22Rv1 (cell line): ENCODE measurements around the gene DPM2.

Experiments
- ZFX ChIP-seq: fragments of 450-650 bp; IDR thresholded peaks from 2 replicates; pipeline ENCODE4 v1.6.1; 2017; ENCODE audit warnings: antibody characterized with exemption, borderline replicate concordance
- TF ChIP-seq, protein P1 (sequence below): fragments of 450-650 bp; IDR thresholded peaks from 2 replicates; pipeline ENCODE4 v1.5.1; 2017; ENCODE audit warnings: mild to moderate bottlenecking

DNA sequence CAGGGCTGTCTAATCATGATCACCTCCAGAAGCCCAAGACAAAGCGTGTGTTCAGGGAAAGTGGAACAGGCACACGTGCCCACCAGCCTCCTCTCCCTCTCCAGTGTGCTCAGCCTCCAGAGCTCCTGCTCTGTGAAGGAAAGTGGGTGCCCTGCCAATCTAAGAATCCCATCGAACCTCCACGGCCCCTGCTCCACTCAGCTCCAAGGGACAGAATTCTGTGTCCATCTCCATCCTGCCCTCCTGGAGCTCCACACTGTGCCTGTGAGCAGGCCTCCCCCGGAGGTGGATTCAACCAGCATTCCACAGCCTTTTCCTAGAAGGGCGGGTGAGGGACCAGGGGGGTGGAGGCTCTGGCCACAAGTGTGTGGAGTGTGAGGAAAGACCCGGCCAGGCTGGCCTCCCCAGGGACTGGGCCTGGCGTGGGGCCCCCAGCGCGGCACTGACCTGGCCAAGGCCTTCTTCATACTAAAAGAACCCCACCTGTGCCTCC lies 37.2 kb upstream of the DPM2 start:
- TF ChIP-seq, protein P1, sequence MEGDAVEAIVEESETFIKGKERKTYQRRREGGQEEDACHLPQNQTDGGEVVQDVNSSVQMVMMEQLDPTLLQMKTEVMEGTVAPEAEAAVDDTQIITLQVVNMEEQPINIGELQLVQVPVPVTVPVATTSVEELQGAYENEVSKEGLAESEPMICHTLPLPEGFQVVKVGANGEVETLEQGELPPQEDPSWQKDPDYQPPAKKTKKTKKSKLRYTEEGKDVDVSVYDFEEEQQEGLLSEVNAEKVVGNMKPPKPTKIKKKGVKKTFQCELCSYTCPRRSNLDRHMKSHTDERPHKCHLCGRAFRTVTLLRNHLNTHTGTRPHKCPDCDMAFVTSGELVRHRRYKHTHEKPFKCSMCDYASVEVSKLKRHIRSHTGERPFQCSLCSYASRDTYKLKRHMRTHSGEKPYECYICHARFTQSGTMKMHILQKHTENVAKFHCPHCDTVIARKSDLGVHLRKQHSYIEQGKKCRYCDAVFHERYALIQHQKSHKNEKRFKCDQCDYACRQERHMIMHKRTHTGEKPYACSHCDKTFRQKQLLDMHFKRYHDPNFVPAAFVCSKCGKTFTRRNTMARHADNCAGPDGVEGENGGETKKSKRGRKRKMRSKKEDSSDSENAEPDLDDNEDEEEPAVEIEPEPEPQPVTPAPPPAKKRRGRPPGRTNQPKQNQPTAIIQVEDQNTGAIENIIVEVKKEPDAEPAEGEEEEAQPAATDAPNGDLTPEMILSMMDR = no peak
- no peak for TF ChIP-seq ZFX
